Measurements from ENCODE around the gene OFD1.

The OFD1 gene

GRCh38 chrX:13816643-13817627 is 82.4 kb downstream of the OFD1 start, which contains the start of gene GPM6B:
GPM6B (minus strand) TSS chrX:13817093; CDS start chrX:13816904, 189 bp downstream.
- TF ChIP-seq GATA3 (IDR thresholded peaks at IDR 0.05; ENCODE audit: low read depth, low read length) = no peak
- no peak for TF ChIP-seq GATA2 (IDR thresholded peaks at IDR 0.05; ENCODE audit: low read depth, low read length)
